HPDE6-E6E7 (cell line): ENCODE results near the gene ARL2BP.

Source experiments
- DNase-seq: peaks from one replicate; pipeline ENCODE4 v3.0.0; 2011; ENCODE audit warnings: missing footprints; ENCODE audit errors: extremely low spot score

The ARL2BP gene

GRCh38 chr16:57235128-57236021, 9.7 kb upstream of the ARL2BP start:
- no peak for DNase-seq

- no peak for DNase-seq
These were observed 9.1 kb upstream of the ARL2BP start for GRCh38 chr16:57236022-57236350.

GRCh38 chr16:57238682-57239081, 6.4 kb upstream of the ARL2BP start:
- no peak for DNase-seq

DNA sequence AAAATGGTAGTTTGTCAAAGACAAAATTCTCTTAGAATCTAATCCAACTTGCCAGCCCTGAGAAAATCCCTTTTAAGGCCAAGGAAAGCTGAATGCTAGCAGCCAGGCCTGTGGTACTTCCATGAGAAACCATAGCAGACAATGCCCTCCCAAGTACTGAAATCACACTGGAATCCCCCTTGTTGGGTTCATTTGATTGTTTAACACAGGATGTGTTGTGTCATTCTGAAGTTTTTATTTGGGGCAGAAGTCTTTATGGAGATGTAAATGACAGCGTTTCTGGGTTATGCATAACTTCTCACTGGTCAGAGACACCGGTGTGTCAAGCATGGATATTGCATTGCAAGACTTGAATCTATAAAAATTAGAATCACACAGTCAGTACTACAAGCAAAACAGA, 6.0 kb upstream of the ARL2BP start:
- no peak for DNase-seq

- DNase-seq = no peak
These were observed 4.2 kb upstream of the ARL2BP start for GRCh38 chr16:57240851-57241250.

- DNase-seq = no peak
These were observed 2.4 kb upstream of the ARL2BP start for GRCh38 chr16:57242650-57243049.

DNA sequence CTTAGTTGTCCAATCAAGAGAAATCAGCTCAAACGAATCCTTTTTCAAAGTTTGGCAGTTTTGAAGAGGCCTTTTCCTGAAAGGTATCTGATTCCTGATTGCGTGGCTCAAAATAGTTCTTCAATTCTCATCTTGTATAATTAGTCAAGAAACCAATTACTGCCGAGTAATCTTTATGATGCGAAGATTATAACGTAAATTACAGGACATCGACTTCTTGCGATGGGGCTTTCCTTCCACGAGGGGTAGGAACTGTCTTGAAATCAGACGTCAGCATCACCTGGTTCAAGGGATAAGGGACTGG, 644 bp upstream of the ARL2BP start:
- no peak for DNase-seq

DNA sequence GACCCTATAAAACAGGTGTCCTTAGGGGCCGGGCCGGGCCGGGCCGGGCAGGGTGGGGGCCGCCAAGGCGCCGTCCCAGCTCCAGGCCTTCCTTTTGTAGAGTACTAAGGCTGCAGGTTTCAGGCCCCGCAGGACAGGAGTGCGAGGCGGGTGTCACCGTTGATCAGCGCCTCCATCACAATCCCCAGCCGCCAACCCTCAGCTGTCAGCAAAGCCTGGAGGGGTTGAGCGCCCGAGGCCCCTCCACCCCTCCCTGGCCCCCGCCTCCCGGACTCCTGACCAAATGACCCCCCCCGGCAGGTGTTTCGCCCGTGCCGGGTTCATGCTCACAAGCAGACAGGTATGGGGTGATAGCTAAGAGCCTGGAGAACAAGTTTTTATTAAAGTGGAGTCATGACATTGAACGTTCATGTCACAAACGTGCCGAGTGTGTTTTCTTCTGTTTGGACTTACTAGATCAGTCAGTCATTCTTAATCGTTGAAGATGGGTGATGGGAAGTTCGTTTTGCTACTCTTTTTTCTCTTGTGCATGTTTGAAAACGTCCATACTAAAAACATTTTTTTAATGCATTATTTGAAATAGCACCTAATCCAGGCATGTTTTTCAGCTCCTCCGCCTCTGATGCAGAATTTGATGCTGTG, 534 bp downstream of the ARL2BP start:
- DNase-seq = peak; percentile 41

DNA sequence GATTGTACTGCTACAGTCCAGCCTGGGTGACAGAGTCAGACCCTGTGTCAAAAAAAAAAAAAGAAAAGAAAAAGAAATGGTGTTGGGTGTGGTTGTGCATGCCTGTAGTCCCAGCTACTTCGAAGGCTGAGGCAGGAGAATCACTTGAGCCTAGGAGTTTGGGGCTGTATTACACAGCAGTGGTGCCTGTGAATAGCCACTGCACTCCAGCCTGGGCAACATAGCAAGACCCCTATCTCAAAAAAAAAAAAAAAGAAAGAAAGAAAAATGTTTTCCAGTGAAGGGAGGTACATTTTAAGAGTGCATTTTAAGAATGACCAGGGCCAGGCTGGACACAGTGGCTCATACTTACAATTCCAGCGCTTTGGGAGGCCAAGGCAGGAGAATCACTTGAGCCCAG, 6.3 kb downstream of the ARL2BP start:
- DNase-seq = no peak

DNA sequence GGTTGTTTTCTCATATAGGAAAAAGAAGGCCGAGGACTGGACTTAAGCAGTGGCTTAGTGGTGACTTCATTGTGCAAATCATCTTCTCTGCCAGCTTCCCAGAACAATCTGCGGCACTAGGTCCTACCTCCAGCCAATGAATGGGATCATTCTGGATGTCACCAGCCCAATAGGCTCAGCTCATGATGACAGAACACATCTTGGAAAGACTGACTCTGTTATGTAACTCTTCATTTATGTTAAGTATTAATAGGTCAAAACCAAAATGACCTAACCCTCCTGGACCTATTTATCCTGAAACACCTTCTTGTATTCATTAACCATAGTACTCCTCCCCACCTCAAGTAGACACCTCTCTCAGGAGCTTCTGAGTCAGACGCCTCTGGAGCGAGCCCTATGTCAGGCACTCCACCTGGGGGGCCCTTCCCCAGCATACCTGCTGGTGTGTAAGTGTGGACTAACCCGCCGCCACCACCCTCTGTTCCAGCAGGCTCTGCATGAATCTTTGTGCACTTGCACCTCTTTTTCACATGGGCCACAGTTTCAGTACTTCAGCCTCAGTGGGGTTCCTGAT, 7.2 kb downstream of the ARL2BP start:
- no peak for DNase-seq

DNA sequence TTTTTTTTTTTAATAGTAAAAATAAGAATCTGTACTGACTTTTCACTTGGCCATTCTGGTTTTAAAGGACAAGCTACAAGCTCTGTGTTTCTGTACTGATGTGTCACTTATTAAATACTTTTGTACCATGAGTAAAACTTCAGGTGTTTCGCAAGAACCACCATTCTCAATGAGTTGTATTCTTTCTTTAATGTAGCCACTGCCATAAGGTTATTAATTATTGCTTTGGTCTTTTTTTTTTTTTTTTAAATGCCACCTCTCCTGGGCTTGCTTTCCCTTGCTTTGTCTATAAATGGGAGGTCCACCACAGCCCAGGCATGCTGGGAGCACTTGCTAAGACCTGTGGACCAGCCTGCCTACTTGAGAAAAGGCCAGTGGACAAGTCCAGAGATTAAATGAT, 8.4 kb downstream of the ARL2BP start:
- DNase-seq = no peak

GRCh38 chr16:57255686-57256415, 10.8 kb downstream of the ARL2BP start:
- DNase-seq = peak; percentile 81

DNA sequence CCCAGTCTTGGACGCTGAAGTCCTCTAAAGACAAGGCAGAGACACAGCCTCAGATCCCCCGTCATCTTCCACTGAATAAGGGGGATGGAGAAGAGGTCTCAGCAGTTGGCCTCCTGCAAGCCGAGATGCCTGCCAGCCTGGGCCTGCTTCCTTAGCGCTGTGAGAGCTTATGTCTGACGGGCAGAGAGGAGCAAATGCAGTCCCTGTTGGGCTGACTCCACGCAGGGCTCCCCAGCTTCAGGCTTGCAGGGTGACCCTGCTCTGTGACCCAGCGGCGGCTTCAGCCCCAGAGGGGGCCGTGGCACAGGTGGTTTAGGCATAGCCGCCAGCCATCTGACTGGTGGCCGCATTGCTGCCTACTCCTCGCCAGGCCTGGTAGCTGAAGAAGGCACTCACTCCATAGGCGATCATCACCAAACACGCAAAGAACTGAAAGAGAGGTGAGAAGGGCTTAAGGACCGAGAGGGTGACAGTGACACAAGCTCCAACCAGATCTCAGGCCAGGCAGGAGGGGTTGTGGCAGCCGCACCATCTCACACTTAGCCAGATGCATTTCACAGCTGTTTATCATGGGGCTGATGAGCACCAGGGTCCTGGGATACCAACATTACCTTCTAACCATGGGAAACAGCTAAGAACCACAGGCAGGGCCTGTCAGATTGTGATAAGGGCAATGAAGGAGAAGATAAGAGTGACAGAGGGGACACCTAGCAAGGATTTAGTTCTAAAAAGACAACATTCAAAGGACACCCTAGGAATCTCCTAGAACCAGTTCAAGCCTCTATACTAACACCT, 11.7 kb downstream of the ARL2BP start:
- DNase-seq = no peak

- DNase-seq = no peak
These were observed 12.5 kb downstream of the ARL2BP start for GRCh38 chr16:57257455-57258070.

DNA sequence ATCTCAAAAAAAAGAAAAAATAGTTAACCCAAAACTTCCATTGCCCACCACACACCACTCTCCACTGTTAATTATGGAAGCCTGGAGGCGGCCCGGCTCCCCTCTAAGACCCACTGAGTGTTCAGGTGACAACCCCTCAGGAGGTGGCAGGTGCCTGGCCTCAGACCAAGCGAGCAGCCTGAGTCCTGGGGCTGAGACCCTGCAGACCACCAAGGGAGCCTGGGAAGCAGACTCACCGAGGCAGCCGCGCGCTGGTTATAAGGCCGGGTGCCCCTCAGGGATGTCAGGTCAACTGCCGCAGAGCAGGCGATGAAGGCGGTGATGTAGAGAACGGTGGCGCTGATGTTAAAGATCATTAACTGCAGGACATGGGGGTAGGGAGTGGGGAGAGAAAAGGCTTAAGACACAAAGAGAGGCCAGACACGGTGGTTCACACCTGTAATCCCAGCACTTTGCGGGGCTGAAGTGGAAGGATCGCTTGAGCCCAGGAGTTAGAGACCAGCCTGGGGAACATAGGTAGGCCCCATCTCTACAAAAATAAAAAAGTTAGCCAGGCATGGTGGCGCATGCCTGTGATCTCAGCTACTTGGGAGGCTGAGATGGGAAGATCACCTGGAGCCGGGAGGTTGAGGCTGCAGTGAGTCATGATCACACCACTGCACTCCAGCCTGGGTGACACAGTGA, 13.3 kb downstream of the ARL2BP start:
- DNase-seq = no peak

DNA sequence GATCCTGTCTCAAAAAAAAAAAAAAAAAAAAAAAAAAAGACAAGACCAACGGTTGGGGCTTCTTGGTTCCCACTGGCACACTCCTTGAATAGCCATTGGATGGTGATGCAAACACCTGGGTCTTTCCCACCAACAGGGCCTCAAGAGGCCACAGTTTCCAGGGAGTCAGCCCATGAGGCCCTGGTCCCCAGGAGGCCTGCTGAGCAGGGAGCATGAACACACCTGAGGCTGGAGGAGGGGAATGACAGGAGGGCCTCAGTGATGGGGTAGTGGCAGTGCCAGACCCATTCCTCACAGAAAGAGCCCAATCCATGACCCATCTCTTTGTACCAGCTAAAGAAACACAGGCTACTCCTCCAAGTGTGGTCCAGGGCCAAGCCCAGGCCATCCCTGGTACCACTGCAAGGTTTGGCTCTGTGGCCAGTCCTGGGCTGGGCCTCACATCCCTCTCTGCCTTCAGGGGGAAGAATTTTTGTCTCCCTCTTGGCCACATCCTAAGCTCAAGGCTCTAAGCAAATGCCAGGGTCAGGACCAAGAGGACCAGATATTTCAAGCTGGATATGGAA, 13.9 kb downstream of the ARL2BP start:
- DNase-seq = no peak

DNA sequence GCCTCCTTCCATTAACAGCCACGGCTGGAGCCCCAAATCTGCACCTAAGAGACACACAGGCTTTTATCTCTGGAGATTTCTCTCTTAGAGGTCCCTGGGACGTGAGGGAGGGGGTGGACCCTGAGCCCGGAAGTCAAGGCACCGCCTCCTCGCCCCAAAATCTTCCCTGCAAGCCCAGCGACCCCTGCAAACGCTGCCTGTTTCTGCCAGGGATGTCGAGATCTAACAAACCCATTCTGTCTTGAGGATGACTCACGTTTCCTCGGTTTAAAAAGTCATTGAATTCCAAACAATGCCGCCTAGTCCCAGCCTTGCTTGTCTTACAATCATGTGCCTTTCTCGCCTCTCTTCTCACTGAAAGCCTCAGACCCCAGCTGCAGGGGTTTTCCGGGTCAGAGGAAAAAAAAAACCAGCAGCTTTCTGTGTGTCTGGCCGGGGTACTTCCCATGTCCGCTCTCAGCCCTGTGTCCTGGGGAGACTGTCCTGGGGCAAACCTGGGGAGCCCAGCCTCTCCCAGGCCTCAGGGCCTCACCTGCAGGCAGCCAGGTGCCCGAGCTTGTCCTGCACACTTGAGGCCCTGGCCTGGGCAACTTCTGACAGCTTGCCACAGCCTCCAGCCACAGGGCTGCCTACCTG, 15.4 kb downstream of the ARL2BP start:
- DNase-seq = peak; percentile 68

DNA sequence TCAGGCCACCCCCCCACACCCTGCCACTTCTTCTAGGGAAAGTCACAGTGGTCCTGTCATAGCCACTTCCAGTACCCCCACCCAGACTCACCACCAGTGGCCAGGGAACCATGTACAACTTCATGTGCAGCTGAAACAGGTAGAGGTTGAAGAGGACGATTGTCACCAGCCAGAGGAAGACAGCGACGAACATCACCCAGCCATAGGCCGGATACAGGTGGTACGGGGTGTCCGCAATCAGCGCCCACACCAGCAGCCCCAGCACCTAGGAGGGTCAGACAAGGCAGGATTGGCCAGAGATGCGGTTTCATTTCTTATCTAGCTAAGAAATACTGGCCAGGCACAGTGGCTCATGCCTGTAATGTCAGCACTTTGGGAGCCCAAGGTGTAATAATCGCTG, 16.7 kb downstream of the ARL2BP start:
- DNase-seq = no peak

- DNase-seq = no peak
These were observed 17.9 kb downstream of the ARL2BP start for GRCh38 chr16:57262841-57263540.
